GM18951 (cell line): ENCODE measurements around the gene THAP7.

Experiments used
- POLR2A ChIP-seq: IDR thresholded peaks from 4 replicates; pipeline ENCODE4 v1.6.1; 2011; ENCODE audit warnings: mild to moderate bottlenecking; ENCODE audit not compliant: insufficient read length, insufficient read depth; ENCODE audit errors: extremely low read depth
- in situ Hi-C: fragments of 300-500 bp; cut with MboI; formaldehyde crosslinking; loops from one replicate; pipeline ENCODE4 v1.12.0; 2022; ENCODE audit warnings: low sequenced_read_pairs, mixed read lengths, inconsistent platforms; ENCODE audit not compliant: unreplicated experiment

The THAP7 gene

DNA sequence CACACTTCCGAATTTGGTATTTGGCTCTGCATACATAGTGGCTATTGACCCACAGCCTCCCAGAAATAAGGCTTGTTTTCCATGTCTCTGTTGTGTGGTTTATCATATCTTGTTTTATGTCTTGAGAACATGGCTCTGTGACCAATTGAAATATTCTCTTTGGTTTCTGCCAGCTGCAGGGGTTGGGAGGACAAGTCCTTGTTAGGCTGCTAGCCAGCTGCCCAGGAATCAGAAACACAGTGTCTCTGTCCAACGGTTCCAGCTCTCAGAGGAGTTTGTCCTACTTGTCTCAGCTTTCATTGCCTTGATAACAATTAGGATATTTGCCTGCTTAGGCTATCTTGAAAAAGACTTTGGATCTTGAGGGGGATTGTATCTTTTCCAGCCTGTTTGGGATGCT lies 36.5 kb upstream of the THAP7 start:
- in situ Hi-C loops: no loop called here
- TF ChIP-seq POLR2A: no peak

DNA sequence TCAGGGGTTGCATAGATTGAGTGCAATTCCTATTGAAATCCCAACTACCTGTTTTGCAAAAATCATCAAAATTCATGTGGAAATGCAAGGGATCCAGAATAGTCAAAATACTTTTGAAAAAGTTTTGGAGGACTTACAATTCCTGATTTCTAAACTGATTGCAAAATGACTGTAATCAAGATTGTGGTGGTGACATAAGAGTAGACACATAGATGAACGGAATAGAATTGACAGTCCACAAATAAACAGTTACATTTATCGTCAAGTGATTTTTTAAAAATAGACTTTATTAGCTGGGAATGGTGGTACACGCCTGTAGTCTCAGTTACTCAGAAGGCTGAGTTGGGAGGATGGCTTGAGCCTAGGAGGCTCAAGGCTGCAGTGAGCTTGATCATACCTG lies 33.1 kb upstream of the THAP7 start:
- in situ Hi-C loops: no loop called here
- no peak for TF ChIP-seq POLR2A

DNA sequence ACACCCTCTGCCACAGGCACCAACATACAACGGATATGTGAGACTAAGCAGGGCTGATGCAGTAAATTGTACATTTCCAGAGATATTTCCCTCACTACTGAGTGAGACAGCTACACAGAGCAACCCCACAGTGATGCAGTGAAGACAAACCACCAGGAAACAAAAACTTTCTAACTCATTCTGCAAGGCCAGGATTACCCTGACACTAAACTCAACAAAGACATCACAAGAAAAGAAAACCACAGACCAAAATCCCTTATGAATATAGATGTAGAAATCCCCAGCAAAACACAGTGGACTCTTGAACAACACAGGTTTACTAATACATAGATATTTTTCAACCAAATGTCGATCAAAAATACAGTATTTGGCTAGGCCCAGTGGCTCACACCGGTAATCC lies 32.0 kb upstream of the THAP7 start:
- no peak for TF ChIP-seq POLR2A
- in situ Hi-C loops: no loop called here

DNA sequence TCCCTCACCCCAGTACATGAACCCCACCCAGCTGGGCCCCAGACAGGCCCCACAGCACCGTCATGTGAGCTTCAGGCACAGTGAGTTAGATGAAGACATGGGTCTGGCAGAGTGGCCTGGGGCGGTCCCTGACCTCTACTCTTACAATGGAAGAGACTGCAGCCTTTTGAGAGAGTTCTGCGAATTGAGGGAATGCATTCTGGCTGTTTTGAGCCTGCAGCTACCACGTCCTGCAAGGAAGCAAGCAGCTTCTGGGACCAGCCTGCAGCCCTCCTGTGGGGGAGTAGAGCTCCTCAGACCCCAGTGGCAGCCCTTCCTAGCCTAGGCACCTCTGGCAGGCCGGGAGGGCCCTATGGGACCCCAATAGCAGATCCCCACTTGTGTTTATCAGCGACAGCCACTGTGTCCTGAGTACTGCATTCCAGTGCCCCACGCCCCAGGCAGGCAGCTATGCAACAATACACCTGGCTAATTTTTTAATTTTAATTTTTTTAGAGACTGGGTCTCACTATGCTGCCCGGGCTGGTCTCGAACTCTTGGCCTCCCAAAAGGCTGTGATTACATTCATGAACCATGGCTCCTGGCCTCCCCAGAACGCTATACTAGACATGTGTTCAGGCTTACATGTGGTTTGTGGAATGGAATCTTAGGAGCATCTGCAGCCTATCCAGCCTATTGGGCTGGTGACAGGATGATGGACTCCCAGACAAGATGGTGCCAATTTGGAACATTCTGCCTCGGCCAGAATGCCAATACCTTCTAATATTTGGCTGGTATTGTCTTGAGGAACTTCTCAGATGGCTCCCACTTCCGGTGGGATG lies 31.2 kb upstream of the THAP7 start:
- in situ Hi-C loops: no loop called here
- no peak for TF ChIP-seq POLR2A

DNA sequence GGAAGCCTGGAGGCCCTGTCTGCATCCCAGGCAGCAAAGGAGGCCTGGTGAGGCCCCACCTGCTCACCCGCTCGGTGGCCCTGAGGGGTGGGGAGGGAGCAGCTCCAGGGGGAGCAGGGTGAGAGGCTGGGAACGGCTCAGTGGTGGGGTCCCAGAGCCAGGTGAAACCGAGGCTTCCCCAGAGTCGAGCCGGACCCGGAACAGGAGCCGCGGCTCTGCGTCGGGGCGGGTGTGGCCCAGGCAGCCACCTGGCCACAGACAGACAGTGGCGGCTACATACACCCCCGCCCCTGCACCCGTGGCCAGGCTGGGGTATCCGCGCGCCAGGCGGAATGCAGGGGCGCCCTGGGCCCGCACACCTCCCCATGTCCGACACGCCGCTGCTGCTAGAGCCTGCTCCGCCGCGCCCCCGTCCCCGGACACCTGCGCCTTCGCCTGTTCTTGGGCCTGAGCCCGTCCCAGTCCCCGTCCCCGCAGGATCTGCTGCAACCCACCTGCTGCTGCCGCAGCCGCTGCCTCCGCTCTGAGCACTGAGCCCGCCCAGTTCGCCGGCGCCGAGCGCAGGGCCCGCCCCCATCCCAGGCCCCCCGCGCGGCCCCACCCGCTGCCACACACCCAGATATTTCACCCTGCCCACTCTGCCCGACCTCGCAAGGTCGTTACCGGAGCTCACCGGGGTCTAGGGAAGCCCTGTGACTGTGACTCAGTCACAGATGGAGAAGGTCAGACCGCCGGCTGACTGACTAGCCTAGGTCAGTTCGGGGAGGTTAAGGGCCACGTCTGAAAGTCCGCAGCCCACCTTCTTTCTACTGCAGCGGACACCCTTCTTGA lies 30.3 kb upstream of the THAP7 start, which contains the start of gene SLC7A4:
TSS of gene SLC7A4 (minus strand) at position 525 of the 831 bp plus-strand sequence. CDS start 749 bp downstream, outside the sequence.
- TF ChIP-seq POLR2A: no peak
- in situ Hi-C loops: no loop called here

DNA sequence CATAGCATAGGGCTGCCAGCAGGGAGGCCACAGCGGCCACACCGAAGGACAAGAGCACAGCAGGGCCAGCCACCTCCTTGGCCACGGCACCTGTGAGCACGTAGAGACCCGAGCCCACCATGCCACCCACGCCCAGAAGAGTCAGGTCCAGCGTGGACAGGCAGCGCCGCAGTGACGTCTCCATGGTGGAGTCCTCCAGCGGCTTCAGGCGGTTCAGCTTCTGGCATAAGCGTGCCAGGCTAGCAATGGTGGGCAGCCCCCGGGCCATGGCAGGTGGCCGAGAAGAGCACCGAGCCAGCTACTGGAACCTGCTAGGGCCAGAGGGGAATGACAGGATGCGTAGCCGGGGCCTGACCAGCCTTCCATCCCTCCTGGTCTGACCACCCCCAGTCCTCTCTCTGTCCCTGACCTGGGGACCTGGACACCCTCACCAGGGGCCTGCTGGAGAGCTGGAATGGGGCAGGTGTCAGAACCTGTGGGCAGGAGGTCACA lies 29.7 kb upstream of the THAP7 start:
- in situ Hi-C loops: no loop called here

DNA sequence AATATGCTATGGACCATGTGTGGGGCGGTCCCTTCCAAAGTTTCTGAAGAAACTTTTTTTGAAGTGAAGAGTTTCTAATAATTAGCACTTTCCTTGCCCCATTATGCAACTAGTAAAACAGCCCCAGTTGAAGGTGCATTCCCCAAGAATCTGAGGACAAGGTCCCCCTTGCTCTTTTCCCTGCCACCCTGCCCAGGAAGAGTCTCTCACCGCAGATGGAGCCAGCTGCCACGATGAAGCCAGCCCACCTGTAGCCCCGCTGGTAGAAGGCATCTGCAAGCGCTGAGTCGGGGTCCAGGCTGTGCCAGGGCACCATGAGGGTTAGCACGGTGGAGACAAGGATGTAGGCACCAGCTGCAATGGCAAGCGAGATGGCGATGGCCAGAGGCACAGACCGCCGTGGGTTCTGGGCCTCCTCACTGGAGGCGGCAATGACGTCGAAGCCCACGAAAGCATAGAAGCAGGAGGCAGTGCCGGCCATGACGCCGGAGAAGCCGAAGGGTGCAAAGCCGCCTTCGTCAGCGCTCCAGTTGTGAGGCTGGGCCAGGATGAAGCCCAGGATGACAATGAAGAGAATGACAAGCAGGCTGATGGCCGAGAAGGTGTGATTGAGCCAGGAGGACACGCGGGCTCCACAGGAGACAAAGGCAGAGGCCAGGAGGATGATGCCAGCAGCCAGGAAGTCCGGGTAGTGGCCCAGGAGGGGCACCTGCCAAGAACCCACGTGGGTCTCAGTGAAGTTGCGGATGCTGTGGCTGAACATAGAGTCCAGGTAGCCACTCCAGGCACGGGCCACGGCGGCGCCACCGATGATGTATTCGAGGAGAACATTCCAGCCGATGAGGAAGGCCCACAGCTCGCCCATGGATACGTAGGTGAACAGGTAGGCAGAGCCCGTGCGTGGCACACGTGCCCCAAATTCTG lies 29.0 kb upstream of the THAP7 start:
- in situ Hi-C loops: no loop called here
- no peak for TF ChIP-seq POLR2A

More for the DNA sequence above, 29.7 kb upstream of the THAP7 start:
- no peak for TF ChIP-seq POLR2A

DNA sequence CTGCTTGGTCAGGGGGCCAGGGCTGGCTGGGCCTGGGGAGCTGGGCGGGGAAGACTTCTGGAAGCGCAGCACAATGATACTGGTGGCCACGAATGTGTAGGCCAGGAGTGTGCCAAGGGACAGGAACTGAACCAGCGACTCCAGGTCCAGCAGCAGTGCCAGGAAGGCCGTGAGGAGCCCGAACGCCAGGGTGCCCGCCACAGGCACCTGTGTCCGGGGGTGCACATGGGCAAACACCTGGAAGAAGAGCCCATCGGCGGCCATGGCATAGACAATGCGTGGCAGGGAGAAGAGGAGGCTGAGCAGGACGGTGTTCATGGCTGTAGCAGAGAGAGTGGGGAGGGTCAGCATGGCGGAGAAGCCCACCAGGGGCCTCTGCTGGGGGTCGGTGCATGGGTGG lies 28.1 kb upstream of the THAP7 start:
- no peak for TF ChIP-seq POLR2A
- in situ Hi-C loops: no loop called here

DNA sequence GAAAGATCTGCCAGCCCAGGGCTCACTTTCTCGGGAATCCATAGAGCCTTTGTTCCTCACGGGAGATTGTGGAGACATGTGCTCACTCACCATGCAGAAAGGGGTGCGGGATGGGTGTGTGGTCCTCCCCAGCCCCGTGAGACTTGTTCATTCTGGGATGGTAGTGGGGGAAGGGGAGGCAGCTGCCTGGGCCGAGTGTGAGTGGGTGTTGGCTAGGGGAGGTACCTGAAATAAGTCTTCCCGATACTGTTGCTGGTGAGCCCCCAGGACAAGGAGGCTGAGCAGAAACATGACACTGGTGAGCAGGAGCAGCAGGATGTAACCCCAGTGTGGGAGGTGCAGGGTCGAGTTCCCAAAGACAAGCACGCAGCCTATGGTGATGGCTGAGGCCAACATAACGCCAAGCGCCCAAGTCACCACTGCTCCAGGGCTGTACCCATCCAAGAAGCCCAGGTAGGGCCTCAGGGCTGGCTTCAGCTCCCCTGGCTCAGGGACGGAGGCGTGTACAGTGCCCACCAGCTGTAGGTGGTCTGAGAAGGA lies 27.6 kb upstream of the THAP7 start:
- in situ Hi-C loops: no loop called here

DNA sequence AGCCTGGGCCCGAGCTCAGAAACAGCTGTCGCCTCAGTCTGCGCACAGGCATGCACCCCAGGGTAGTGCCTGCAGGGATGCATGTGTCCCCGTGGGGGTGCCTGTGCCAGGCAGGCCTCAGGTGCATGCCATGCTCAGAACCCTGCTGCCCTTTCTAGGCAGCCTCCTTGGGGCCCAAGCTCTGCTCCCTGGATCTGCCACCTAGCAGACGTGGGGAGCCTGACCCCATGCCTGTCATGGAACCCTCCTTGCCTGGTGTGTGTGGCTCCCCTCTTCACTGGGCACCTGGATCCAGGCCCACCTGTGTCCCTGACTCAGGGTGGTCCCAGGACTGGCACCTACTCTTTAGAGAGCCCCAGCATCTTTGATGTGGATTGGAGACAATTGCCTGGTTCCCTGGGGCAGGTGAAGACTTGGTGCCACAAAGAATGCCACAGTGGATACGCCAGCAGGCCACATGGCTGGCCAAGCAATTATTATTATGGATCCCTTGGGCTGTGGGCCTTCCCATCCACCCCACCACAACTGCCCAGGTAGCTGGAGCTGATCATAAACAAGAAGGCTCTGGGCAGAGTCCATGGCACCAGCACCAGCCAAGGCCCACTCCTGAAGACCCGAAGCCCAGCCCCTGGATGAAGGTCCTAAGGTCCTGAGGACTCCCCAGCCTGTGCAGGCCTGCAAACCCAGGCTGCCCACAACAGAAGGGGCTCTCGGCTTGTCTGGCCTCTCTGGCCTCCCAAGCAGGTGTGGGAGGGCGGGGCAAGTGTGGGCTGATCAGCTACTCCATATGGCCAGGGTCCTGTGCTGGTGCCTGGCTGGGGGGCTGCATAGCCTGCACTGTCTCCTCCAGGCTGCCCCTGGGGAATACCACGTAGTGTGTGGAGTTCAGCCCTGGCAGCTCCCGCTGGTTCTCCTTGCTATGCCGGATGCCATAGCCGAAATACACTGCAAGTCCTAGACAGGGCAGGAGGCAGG lies 26.6 kb upstream of the THAP7 start:
- in situ Hi-C loops: no loop called here
- TF ChIP-seq POLR2A: no peak

More for the DNA sequence above, 27.6 kb upstream of the THAP7 start:
- no peak for TF ChIP-seq POLR2A
